GM19467 (cell line): ENCODE data around the gene ZDHHC23.

Experiments
- ATAC-seq: cut with Tn5 transposase; IDR thresholded peaks from one replicate; pipeline ENCODE4 v1.9.1; 2021; ENCODE audit warnings: mild to moderate bottlenecking, moderate library complexity; ENCODE audit not compliant: unreplicated experiment

ZDHHC23 gene, protein sequence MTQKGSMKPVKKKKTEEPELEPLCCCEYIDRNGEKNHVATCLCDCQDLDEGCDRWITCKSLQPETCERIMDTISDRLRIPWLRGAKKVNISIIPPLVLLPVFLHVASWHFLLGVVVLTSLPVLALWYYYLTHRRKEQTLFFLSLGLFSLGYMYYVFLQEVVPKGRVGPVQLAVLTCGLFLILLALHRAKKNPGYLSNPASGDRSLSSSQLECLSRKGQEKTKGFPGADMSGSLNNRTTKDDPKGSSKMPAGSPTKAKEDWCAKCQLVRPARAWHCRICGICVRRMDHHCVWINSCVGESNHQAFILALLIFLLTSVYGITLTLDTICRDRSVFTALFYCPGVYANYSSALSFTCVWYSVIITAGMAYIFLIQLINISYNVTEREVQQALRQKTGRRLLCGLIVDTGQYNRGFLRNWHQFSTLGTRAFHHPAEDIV

GRCh38 chr3:113947372-113948014 is at the start of gene ZDHHC23:
Gene ZDHHC23 (plus strand): TSS chr3:113948013. CDS start chr3:113948803, 790 bp downstream.
- peak; percentile 71 for ATAC-seq

DNA sequence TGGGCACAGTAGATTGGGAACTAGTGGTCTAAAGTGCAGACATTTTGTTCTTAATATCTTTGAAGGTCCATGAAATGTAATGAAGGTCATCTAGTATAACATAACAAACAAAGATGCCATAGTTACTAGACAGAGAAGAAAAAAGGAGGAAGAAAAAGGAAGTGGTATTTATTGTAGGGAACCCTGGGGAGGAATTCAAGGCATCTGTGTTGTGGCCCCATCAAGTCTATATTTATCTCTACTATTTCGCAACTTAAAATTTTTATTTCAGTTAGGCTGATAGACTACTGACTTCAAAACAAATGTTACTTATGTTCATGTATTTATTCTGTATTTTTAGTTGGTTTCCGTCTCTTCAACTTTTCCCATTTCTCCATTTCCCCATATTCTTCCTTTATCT is 48.9 kb upstream of the ZDHHC23 start:
- no peak for ATAC-seq

DNA sequence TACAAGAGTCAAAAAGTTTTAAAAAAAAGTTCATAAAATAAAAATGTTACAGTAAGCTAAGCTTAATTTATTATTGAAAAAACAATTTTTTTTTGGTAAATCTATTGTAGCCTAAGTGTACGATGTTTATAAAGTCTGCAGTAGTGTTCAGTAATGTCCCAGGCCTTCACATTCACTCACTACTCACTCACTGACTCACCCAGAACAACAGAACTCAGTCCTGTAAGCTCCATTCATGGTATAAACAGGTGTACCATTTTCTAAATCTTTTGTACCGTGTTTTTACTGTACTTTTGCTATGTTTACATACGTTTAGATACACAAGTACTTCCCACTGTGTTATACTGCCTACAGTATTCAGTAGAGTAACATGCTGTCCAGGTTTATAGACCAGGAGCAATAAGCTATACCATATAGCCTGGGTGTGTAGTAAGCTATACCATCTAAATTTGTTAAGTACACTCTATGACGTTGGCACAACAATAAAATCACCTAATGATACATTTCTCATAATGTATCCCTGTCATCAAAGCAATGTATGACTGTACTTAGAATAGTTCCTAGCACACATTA is 41.2 kb upstream of the ZDHHC23 start:
- ATAC-seq: no peak

DNA sequence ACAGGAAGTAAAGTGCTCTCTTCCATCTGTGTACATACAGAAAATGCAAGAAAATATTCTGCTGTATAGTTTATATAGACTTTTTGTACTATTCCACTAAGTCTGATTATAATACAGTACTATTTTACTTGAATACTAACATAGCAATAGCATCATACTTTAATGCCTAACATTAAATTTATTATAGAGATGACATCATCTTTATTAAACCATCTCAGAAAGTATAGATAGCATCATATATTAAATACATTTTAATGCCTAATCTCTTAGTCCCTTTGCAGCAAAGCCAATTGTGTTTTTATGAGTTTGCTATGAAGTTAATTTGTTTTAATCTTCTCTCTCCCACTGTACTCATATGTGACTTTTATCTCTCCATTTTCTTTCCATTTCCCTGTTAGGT is 39.7 kb upstream of the ZDHHC23 start:
- no peak for ATAC-seq

GRCh38 chr3:113910966-113911365 is 36.8 kb upstream of the ZDHHC23 start:
- no peak for ATAC-seq

- ATAC-seq: peak; percentile 94
These were observed 35.1 kb upstream of the ZDHHC23 start for GRCh38 chr3:113912552-113913236.

DNA sequence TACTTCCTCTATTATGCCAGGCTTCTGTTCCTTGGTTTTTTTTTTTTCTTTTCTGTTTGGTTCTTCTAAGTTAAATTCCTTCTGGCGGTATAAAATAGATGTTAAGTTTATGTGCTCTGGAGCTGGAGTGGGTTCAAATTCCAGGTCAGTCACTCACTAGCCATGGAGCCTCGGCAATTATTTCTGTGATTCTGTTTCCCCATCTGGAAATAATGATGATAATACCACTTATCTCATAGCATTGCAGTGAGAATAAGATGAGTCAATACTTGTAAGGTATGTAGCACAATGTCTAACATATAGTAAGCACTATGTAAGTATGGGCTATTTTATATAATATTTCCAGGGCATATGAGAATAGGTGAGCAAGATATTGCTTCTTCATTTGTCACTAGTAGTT is 33.2 kb upstream of the ZDHHC23 start:
- no peak for ATAC-seq

GRCh38 chr3:113927556-113927955 is 20.3 kb upstream of the ZDHHC23 start:
- no peak for ATAC-seq

DNA sequence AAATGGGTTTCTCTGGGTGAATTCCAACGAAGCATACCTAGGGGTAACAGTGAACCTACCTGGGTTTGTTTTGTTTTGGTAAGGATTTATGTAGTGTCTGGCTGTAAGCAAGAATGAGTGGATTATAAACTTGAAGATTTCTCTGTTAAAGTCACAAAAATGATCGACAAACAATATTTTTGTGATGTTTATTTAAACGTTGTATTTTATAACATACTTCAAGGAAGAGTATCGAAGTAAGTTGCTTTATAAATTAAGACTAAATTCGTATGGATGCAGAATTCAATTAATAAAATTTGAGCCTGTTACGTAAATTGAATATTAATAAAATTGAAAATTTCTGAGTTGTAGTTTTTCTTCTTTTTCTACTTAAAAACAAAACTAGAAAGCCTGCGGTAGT is 982 bp upstream of the ZDHHC23 start:
- ATAC-seq: no peak

DNA sequence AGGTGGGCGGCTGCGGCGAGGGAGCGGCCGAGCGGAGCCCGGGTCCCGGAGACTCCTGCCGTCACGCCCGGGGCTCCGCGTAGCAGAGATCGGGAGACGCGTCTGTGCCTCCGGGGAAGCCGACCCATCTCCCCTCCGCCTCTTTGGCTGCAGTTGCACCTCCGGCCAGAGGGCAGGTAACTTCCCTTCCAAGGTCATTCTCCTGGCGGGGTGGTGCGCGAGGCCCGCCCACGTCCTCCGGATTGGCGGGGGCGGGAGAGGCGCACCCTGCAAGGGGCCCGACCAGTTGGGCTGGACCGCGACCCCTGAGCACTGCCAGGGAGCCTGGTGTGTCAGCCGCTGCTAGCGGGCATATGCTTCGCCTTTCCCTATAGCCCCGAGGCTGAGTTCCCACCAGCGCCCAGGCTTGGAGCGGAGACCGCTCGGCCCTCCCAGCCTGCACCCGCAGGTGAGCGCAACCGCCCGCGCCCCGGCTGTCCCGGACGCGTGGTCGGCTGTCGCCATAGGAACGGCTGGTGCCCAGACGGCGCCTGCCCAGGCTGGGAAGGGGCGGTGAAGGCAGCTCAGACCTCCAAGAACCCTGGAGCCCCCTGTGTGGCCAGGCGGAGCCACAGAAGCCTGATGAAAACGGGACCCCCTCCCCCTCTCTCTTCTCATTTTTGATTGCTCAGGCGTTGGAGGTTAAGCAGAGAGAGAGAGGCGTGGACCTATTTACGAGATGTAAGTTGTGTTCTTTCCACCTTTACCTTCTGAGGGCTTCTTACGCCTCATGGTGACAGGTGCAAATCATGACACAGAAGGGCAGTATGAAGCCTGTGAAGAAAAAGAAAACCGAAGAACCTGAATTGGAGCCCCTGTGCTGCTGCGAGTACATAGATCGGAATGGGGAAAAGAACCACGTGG is 453 bp downstream of the ZDHHC23 start:
- ATAC-seq: peak; percentile 50

- no peak for ATAC-seq
These were observed 5.1 kb downstream of the ZDHHC23 start for GRCh38 chr3:113952921-113953320.

DNA sequence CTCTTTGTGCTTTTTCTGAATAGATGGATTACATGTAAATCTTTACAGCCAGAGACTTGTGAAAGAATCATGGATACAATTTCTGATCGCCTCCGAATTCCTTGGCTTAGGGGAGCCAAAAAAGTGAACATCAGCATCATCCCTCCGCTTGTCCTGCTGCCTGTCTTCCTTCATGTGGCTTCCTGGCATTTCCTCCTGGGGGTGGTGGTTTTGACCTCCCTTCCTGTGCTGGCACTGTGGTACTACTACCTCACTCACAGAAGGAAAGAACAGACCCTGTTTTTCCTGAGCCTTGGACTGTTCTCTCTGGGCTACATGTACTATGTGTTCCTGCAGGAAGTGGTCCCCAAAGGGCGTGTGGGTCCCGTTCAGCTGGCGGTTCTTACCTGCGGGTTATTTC is 5.9 kb downstream of the ZDHHC23 start:
- no peak for ATAC-seq

- ATAC-seq: no peak
These were observed 6.4 kb downstream of the ZDHHC23 start for GRCh38 chr3:113954091-113954685.

- ATAC-seq: no peak
These were observed 16.1 kb downstream of the ZDHHC23 start for GRCh38 chr3:113963879-113964278.

- no peak for ATAC-seq
These were observed 18.4 kb downstream of the ZDHHC23 start for GRCh38 chr3:113966172-113966571.

- ATAC-seq: no peak
These were observed 21.2 kb downstream of the ZDHHC23 start for GRCh38 chr3:113968986-113969385.

GRCh38 chr3:113977822-113978221 is 30.0 kb downstream of the ZDHHC23 start:
- no peak for ATAC-seq

GRCh38 chr3:113979916-113980315 is 32.1 kb downstream of the ZDHHC23 start:
- no peak for ATAC-seq

DNA sequence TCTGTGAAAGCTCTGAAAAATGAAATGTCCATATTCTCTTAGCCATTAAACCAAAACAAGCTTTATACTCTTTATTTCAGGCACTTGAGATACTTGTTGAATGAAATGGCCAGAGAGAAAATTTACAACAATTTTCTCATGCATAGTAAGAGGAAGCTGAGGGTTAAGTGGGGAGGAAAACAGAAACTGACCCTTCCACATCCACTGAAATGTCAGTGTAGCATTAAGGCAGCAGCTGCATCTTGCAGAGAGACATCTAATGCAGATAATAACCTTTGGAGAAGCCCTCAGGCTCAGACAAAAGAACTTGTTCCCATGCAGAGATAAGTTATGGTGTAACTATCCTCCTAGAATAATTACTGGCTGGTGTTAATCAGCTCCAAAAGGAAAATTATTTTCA is 34.0 kb downstream of the ZDHHC23 start:
- ATAC-seq: no peak

GRCh38 chr3:113983544-113983943 is 35.7 kb downstream of the ZDHHC23 start:
- no peak for ATAC-seq
